ENCODE results near the gene TSC1. TPM values are rescaled to one million over a fixed set of nuclear protein-coding genes. Genes with fewer than 3 reads are reported as not detected.

TSC1 gene
- total RNA-seq, 2 experiments from 2014 or later, result 50.0 to 51.9 TPM

DNA sequence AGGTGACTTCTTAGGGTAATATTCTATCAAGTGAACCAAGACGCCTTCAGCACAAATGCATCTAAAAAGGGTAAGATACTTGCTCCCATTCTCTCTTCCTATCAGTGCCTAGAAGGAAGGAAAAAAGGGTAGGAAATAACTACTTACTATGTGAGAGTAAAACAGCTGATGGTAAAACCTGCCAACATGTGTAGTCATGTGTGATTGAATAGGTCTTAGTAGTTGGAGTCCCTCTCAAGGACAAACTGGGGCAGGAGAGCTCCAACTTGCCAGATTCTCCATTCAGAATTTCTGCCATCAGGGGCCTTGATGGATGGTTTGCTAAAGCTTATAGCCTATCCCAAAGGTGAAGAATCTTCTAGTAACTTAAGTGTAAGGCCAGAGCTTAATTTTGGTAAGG, 5.2 kb downstream of the TSC1 start:
- POLR2A ChIA-PET, result no interaction called here
- peaks cover 10% of the 10 kb centered on the region for H3K4me1 Mint-ChIP-seq (ENCODE audit: low read depth)

DNA sequence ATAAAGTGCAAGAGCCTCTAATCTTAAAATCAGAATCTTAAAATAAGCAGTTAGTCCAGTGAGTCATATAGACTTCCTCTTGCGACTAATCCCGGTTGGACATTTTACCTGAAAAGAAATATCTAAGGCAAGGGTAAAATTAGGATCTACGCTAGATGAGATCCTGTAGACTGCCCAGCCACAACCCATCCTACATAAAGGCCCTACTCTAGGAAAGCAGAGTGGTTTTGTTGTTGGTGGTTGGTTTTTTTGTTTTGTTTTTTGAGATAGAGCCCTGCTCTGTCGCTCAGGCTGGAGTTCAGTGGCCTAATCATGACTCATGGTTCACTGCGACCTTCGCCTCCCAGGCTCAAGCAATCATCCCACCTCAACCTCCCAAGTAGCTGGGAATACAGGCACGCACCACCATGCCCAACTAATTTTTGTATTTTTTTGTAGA, 6.9 kb downstream of the TSC1 start:
- no peaks in the 10 kb centered on the region for H3K27me3 ChIP-seq (ENCODE audit: control insufficient read depth in 1 of 2, insufficient read depth in 2 of 2, low read length in 2 of 2)
- Mint-ChIP-seq H3K9me3 (no peaks in the 10 kb centered on the region), H3K4me3 (no peak overlapping the region), H3K27me3 (no peaks in the 10 kb centered on the region), H3K4me1 (ENCODE audit: low read depth) (peaks cover 3% of the 10 kb centered on the region), H3K36me3 (ENCODE audit: low read depth) (peaks cover 32% of the 10 kb centered on the region), H3K27ac (no peak overlapping the region)
- intact Hi-C loops (cut with DNase I, micrococcal nuclease), result no loop called here
- no peak for ATAC-seq (ENCODE audit: poor library complexity)
- no peaks in the 10 kb centered on the region for H3K4me1 ChIP-seq (ENCODE audit: insufficient read depth, low read length)
- H3K4me3 ChIP-seq (ENCODE audit: low read length), result no peak overlapping the region
- POLR2A ChIA-PET, result no interaction called here
- H3K27ac ChIP-seq (ENCODE audit: low read depth in 1 of 2, low read length in 2 of 2), result no peak overlapping the region
- CTCF ChIA-PET, result no interaction called here
- no peaks in the 10 kb centered on the region for H3K9me3 ChIP-seq (ENCODE audit: control insufficient read depth in 1 of 2, insufficient read depth in 1 of 2, low read length in 2 of 2)
- peaks cover 17% of the 10 kb centered on the region for H3K36me3 ChIP-seq (ENCODE audit: insufficient read depth, low read length)
- TF ChIP-seq, protein P1, sequence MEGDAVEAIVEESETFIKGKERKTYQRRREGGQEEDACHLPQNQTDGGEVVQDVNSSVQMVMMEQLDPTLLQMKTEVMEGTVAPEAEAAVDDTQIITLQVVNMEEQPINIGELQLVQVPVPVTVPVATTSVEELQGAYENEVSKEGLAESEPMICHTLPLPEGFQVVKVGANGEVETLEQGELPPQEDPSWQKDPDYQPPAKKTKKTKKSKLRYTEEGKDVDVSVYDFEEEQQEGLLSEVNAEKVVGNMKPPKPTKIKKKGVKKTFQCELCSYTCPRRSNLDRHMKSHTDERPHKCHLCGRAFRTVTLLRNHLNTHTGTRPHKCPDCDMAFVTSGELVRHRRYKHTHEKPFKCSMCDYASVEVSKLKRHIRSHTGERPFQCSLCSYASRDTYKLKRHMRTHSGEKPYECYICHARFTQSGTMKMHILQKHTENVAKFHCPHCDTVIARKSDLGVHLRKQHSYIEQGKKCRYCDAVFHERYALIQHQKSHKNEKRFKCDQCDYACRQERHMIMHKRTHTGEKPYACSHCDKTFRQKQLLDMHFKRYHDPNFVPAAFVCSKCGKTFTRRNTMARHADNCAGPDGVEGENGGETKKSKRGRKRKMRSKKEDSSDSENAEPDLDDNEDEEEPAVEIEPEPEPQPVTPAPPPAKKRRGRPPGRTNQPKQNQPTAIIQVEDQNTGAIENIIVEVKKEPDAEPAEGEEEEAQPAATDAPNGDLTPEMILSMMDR (IDR thresholded peaks at IDR 0.05), result no peak
- no peak for DNase-seq

More for the DNA sequence above, 5.2 kb downstream of the TSC1 start:
- H3K4me3 Mint-ChIP-seq, result no peak overlapping the region
- H3K27ac ChIP-seq (ENCODE audit: low read depth in 1 of 2, low read length in 2 of 2), result no peak overlapping the region
- no peak overlapping the region for H3K4me3 ChIP-seq (ENCODE audit: low read length)
- peaks cover 11% of the 10 kb centered on the region for H3K4me1 ChIP-seq (ENCODE audit: insufficient read depth, low read length)
- ATAC-seq (ENCODE audit: poor library complexity), result no peak
- TF ChIP-seq, protein P1 (IDR thresholded peaks at IDR 0.05), result no peak
- H3K36me3 ChIP-seq (ENCODE audit: insufficient read depth, low read length), result peaks cover 9% of the 10 kb centered on the region
- intact Hi-C loops (cut with DNase I, micrococcal nuclease), result no loop called here
- H3K27me3 ChIP-seq (ENCODE audit: control insufficient read depth in 1 of 2, insufficient read depth in 2 of 2, low read length in 2 of 2), result no peaks in the 10 kb centered on the region
- CTCF ChIA-PET, result interaction anchor here (1.3 kb wide), 1 partner anchor 37 kb away, joined by 3 read pairs; no protein-coding TSS in a partner anchor
- no peaks in the 10 kb centered on the region for H3K27me3 Mint-ChIP-seq
- no peaks in the 10 kb centered on the region for H3K9me3 Mint-ChIP-seq
- no peak overlapping the region for H3K27ac Mint-ChIP-seq
- no peaks in the 10 kb centered on the region for H3K9me3 ChIP-seq (ENCODE audit: control insufficient read depth in 1 of 2, insufficient read depth in 1 of 2, low read length in 2 of 2)
- no peak for DNase-seq
- peaks cover 23% of the 10 kb centered on the region for H3K36me3 Mint-ChIP-seq (ENCODE audit: low read depth)

DNA sequence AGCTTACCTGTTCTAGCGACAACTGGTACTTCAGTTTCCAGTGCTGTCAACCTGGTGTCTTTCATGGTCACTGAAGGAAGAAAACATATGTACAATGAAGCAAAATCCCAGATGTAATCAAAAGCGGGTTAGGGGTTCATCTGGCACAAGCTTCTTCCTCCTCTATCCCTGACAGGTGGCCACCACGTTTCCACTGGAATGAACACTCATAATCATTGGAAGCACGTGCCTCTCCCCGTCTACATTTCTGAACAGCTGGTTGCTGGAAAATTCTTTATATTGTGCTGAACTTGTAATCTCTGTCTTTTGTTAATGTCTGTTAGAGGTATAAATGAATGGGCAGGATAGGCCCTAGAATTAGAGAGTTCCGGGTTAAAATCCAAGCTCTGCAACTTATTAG, 9.4 kb downstream of the TSC1 start:
- H3K27me3 Mint-ChIP-seq, result no peaks in the 10 kb centered on the region
- no peak for ATAC-seq (ENCODE audit: poor library complexity)
- Histone ChIP-seq H3K9me3 (ENCODE audit: control insufficient read depth in 1 of 2, insufficient read depth in 1 of 2, low read length in 2 of 2) (no peaks in the 10 kb centered on the region), H3K4me1 (ENCODE audit: insufficient read depth, low read length) (no peaks in the 10 kb centered on the region), H3K27ac (ENCODE audit: low read depth in 1 of 2, low read length in 2 of 2) (no peak overlapping the region), H3K4me3 (ENCODE audit: low read length) (no peak overlapping the region), H3K36me3 (ENCODE audit: insufficient read depth, low read length) (peaks cover 31% of the 10 kb centered on the region), H3K27me3 (ENCODE audit: control insufficient read depth in 1 of 2, insufficient read depth in 2 of 2, low read length in 2 of 2) (no peaks in the 10 kb centered on the region)
- no peaks in the 10 kb centered on the region for H3K9me3 Mint-ChIP-seq
- H3K4me1 Mint-ChIP-seq (ENCODE audit: low read depth), result peaks cover 9% of the 10 kb centered on the region
- intact Hi-C loops (cut with DNase I, micrococcal nuclease), result no loop called here
- peaks cover 57% of the 10 kb centered on the region for H3K36me3 Mint-ChIP-seq (ENCODE audit: low read depth)
- DNase-seq, result no peak
- ChIA-PET CTCF (interaction anchor here (1.4 kb wide), 1 partner anchor 11 kb away, joined by 3 read pairs; no protein-coding TSS in a partner anchor), POLR2A (interaction anchor here (0.5 to 1.6 kb wide), 3 partner anchors 8 to 400 kb away, joined by 3 to 5 read pairs (median 3); partner anchors contain the start of gene TSC1)
- TF ChIP-seq, protein P1 (IDR thresholded peaks at IDR 0.05), result no peak
- H3K4me3 Mint-ChIP-seq, result no peak overlapping the region
- H3K27ac Mint-ChIP-seq, result no peak overlapping the region

Data from CD4-positive, alpha-beta T cell (primary cell).